KMS-11 (cell line): ENCODE measurements around the gene ZNF597.

Experiments used
- H2AFZ ChIP-seq: fragments of 200-600 bp; sonication (generic); 2 replicates; pipeline ENCODE4 v1.6.1; 2016; ENCODE audit warnings: antibody characterized with exemption, mixed run types, low read depth
- H3K27ac ChIP-seq: fragments of 200-600 bp; sonication (generic); 2 replicates; pipeline ENCODE4 v1.6.1; 2016; ENCODE audit warnings: mild to moderate bottlenecking, mixed run types
- H3K27me3 ChIP-seq: fragments of 200-600 bp; sonication (generic); 2 replicates; pipeline ENCODE4 v1.6.1; 2017; ENCODE audit warnings: mild to moderate bottlenecking, low read depth, mixed run types, moderate library complexity; ENCODE audit not compliant: insufficient read depth
- H3K36me3 ChIP-seq: fragments of 200-600 bp; sonication (generic); 2 replicates; pipeline ENCODE4 v1.6.1; 2017; ENCODE audit warnings: mild to moderate bottlenecking, mixed run types; ENCODE audit not compliant: insufficient read depth
- H3K4me1 ChIP-seq: fragments of 200-600 bp; sonication (generic); 2 replicates; pipeline ENCODE4 v1.6.1; 2016; ENCODE audit warnings: mild to moderate bottlenecking, low read depth, mixed run types; ENCODE audit not compliant: poor library complexity, severe bottlenecking
- H3K4me2 ChIP-seq: fragments of 200-600 bp; sonication (generic); 2 replicates; pipeline ENCODE4 v1.7.0; 2016; ENCODE audit warnings: mild to moderate bottlenecking, mixed run types
- H3K4me3 ChIP-seq: fragments of 200-600 bp; sonication (generic); IDR thresholded peaks from 2 replicates; pipeline ENCODE4 v1.6.1; 2017; ENCODE audit warnings: low read depth, low read length, mixed read lengths; ENCODE audit not compliant: insufficient read depth
- H3K79me2 ChIP-seq: fragments of 200-600 bp; sonication (generic); 2 replicates; pipeline ENCODE4 v1.6.1; 2016; ENCODE audit warnings: low read depth, mixed run types; ENCODE audit not compliant: insufficient read depth
- H3K9ac ChIP-seq: fragments of 200-600 bp; sonication (generic); 2 replicates; pipeline ENCODE4 v1.6.1; 2016; ENCODE audit warnings: mild to moderate bottlenecking, mixed run types
- H4K20me1 ChIP-seq: fragments of 200-600 bp; sonication (generic); 2 replicates; pipeline ENCODE4 v1.6.1; 2016; ENCODE audit warnings: mild to moderate bottlenecking, mixed run types; ENCODE audit not compliant: insufficient read depth
- TF ChIP-seq, protein P1 (sequence below): fragments of 200-600 bp; sonication (generic); conservative IDR thresholded peaks from 2 replicates; pipeline ENCODE4 v1.6.1; 2017; ENCODE audit warnings: low read depth, mild to moderate bottlenecking, antibody characterized with exemption, low read length, moderate library complexity, mixed read lengths

Gene ZNF597

DNA sequence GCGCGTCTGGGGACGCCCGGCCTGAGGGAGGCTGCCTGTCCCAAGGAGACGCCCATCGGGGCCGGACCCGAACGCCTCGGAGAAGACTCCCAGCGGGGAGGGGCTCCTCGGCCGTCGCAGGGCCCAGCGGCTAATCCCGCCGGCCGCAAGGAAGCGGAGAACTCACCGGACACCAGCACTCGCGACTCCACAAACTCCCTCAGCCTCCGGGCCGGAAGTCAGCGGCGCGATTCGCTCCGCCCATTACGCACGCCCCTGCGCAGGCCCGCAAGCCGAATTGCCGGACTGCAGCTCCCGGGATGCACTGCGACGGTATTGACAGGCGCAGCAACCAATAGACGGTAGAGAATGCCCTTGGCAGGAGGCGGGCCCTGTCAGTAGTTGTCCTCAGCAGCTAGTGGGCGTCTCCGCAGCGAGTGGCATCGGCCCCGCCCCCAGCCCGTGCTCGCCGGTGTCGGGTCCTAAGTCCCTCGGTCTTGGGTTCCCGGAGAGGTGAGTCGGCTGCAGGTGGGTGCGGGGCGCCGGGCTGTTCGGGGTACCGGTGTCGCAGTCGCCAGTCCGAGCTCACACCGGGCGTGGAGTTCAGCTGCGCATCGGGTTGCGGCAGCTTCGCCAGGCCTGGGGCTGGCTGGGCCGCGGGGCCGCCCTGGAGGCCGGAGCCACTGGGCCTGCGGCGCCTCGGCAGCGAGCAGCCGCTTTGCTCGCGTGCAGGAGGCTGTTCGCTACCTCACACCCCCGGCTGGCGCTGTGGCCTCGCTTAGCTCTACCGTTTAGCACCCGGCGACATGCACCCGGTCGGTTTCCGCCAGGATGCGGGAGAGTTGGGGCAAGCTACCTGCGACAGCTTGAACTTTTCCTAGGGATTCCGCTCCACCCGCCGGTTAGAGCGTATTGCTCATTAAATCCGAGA, 42.3 kb downstream of the ZNF597 start, which contains the start of the genes ZNF174 and ZSCAN32:
Gene ZNF174 (plus strand): TSS at position 437 of the 910 bp plus-strand sequence. CDS start 790 bp downstream, outside the sequence.
Gene ZSCAN32 (minus strand): TSS at position 226 of the 910 bp plus-strand sequence. CDS start 3,447 bp downstream, outside the sequence.
- Histone ChIP-seq H3K27me3 (no peaks in the 10 kb centered on the region), H3K27ac (peak within 1 kb of the TSS; percentile 60), H4K20me1 (no peaks in the 10 kb centered on the region), H3K9ac (peak within 1 kb of the TSS; percentile 59), H3K4me2 (peak within 1 kb of the TSS; percentile 92), H3K4me1 (peaks cover 14% of the 10 kb centered on the region), H3K4me3 (no peak within 1 kb of the TSS), H2AFZ (peak within 1 kb of the TSS; percentile 87), H3K79me2 (peaks cover 32% of the 10 kb centered on the region), H3K36me3 (peaks cover 24% of the 10 kb centered on the region; the same call in 1 of the 2 replicates)
- TF ChIP-seq, protein P1, sequence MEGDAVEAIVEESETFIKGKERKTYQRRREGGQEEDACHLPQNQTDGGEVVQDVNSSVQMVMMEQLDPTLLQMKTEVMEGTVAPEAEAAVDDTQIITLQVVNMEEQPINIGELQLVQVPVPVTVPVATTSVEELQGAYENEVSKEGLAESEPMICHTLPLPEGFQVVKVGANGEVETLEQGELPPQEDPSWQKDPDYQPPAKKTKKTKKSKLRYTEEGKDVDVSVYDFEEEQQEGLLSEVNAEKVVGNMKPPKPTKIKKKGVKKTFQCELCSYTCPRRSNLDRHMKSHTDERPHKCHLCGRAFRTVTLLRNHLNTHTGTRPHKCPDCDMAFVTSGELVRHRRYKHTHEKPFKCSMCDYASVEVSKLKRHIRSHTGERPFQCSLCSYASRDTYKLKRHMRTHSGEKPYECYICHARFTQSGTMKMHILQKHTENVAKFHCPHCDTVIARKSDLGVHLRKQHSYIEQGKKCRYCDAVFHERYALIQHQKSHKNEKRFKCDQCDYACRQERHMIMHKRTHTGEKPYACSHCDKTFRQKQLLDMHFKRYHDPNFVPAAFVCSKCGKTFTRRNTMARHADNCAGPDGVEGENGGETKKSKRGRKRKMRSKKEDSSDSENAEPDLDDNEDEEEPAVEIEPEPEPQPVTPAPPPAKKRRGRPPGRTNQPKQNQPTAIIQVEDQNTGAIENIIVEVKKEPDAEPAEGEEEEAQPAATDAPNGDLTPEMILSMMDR = no peak

DNA sequence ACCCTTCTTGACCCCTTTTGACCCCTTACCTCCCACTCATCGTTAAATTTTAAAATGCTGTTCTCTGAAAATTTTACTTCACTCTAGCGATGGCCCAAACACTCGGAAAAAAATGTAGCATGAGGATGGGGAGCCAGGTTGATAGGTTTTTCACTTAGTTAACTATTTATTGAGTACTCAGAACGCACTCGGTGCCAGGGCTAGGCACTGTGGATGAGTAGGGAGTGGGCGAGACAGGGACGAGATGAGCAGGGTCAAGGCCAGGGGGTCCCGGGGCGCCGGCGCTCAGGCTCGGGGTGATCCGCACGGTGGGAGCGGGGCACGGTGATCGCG, 42.9 kb downstream of the ZNF597 start:
- Histone ChIP-seq H2AFZ (peak overlapping the region; percentile 87), H4K20me1 (no peaks in the 10 kb centered on the region), H3K4me1 (peaks cover 14% of the 10 kb centered on the region), H3K4me3 (no peak overlapping the region), H3K27me3 (no peaks in the 10 kb centered on the region), H3K27ac (peak overlapping the region; percentile 34; the same call in 1 of the 2 replicates), H3K79me2 (peaks cover 32% of the 10 kb centered on the region), H3K36me3 (peaks cover 30% of the 10 kb centered on the region; the same call in 1 of the 2 replicates), H3K9ac (peak overlapping the region; percentile 59), H3K4me2 (peak overlapping the region; percentile 84)
- TF ChIP-seq, protein P1 = no peak

DNA sequence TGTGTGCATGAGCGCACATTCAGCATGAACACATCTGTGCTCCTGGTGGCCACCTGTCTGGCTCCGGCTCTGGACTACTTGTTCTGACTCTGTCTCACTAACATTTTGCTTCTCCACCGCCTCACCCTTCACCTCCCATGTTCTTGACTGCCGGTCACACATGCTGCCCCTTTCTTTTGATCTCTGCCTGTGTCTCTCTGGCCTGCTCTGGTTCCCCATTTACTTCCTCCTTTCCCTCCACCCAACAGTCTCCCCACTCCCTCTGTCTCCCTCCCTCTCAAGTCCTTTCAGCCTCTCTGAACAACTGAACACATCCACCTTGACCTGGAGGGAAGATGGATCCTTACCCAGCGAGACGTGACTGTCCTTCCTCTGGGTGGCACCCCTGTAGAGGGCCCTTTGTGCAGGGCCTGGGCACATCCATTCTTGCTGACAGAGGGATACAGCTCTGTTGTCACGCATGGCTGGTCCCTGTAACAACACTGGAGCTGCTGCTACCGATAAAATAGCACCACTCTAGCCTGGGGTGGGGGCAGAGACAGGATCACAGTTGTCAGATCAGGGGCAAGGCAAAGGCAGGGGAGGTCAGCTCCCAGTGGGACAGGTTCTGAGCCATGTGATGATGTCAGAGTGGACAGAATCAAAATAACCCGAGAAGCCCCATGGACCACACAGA, 53.5 kb downstream of the ZNF597 start:
- TF ChIP-seq, protein P1 = no peak
- Histone ChIP-seq H3K4me2 (no peak overlapping the region), H3K9ac (no peak overlapping the region), H2AFZ (no peak overlapping the region), H3K27ac (no peak overlapping the region), H3K4me3 (no peak overlapping the region), H3K27me3 (no peaks in the 10 kb centered on the region), H4K20me1 (no peaks in the 10 kb centered on the region), H3K36me3 (peaks cover 13% of the 10 kb centered on the region; the same call in 1 of the 2 replicates), H3K79me2 (no peaks in the 10 kb centered on the region; the same call in 1 of the 2 replicates), H3K4me1 (no peaks in the 10 kb centered on the region)

DNA sequence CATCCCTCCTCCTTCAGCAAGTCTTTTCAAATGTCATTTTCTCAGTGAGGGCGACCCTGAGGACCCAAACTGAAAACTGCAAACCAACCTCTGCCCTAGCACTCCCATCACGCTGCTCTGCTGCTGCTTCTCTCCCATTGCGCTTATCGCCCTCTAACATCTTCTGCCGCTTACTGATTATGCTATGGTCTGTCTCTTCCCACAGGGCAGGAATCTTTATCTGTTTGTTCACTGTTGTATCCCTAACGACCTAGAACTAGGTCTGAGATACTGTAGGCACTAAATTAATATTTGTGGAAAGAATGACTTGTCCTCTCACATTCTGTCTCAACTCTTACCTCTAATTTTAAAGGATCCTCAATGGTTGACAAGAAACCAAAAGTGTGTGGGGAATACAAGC, 55.0 kb downstream of the ZNF597 start:
- Histone ChIP-seq H3K4me2 (no peak overlapping the region), H4K20me1 (no peaks in the 10 kb centered on the region), H2AFZ (no peak overlapping the region), H3K9ac (no peak overlapping the region), H3K4me1 (no peaks in the 10 kb centered on the region), H3K27ac (no peak overlapping the region), H3K27me3 (no peaks in the 10 kb centered on the region), H3K36me3 (peaks cover 15% of the 10 kb centered on the region; the same call in 1 of the 2 replicates), H3K79me2 (no peaks in the 10 kb centered on the region; the same call in 1 of the 2 replicates), H3K4me3 (no peak overlapping the region)
- TF ChIP-seq, protein P1 = no peak
